Smooth muscle cell (in vitro differentiated cells): ENCODE data around the gene HOXA9. TPM values are rescaled to one million over a fixed set of nuclear protein-coding genes. Genes with fewer than 3 reads are reported as not detected.
A peak's percentile ranks its signal among the peaks of the same experiment; 100 is the strongest.

Experiments
- DNase-seq: peaks from one replicate; lab custom pipeline; 2025; ENCODE audit not compliant: unreplicated experiment; lab: John Stamatoyannopoulos, UW
- H2AFZ ChIP-seq: fragments of 200-600 bp; sonication (generic); 2 replicates; pipeline ENCODE4 v1.6.0; 2016; ENCODE audit warnings: antibody characterized with exemption, low read depth, mild to moderate bottlenecking
- H3F3A ChIP-seq: fragments of 200-600 bp; sonication (generic); 2 replicates; pipeline ENCODE4 v1.6.0; 2017; ENCODE audit warnings: antibody characterized with exemption, low read depth
- H3K27ac ChIP-seq: fragments of 200-600 bp; sonication (generic); 2 replicates; pipeline ENCODE4 v1.5.1; 2016; ENCODE audit warnings: low read depth, mild to moderate bottlenecking
- H3K27me3 ChIP-seq: fragments of 200-600 bp; sonication (generic); 2 replicates; pipeline ENCODE4 v1.6.1; 2016; ENCODE audit warnings: low read depth, mild to moderate bottlenecking
- H3K36me3 ChIP-seq: fragments of 200-600 bp; sonication (generic); 2 replicates; pipeline ENCODE4 v1.5.1; 2016; ENCODE audit warnings: low read depth
- H3K4me1 ChIP-seq: fragments of 200-600 bp; sonication (generic); 2 replicates; pipeline ENCODE4 v1.5.1; 2016; ENCODE audit warnings: low read depth
- H3K4me2 ChIP-seq: fragments of 200-600 bp; sonication (generic); 2 replicates; pipeline ENCODE4 v1.6.0; 2016; ENCODE audit warnings: mild to moderate bottlenecking
- H3K4me3 ChIP-seq: fragments of 200-600 bp; sonication (generic); 2 replicates; pipeline ENCODE4 v1.5.1; 2016; ENCODE audit warnings: mild to moderate bottlenecking
- H3K79me2 ChIP-seq: fragments of 200-600 bp; sonication (generic); 2 replicates; pipeline ENCODE4 v1.6.0; 2016; ENCODE audit warnings: low read depth, mild to moderate bottlenecking
- H3K9ac ChIP-seq: fragments of 200-600 bp; sonication (generic); 2 replicates; pipeline ENCODE4 v1.6.0; 2016; ENCODE audit warnings: low read depth
- H3K9me3 ChIP-seq: fragments of 200-600 bp; sonication (generic); replicated peaks from 2 replicates; pipeline ENCODE4 v1.5.1; 2016; ENCODE audit warnings: low read depth
- H4K20me1 ChIP-seq: fragments of 200-600 bp; sonication (generic); 2 replicates; pipeline ENCODE4 v1.6.0; 2016; ENCODE audit warnings: low read depth
- CTCF ChIP-seq: fragments of 200-600 bp; sonication (generic); IDR thresholded peaks from 2 replicates; pipeline ENCODE4 v1.5.1; 2017; ENCODE audit warnings: borderline replicate concordance, mild to moderate bottlenecking, antibody characterized with exemption; ENCODE audit not compliant: insufficient read depth, poor library complexity, severe bottlenecking
- WGBS: methylation state at CpG from one replicate; pipeline ENCODE4 v1.1.7; 2016; ENCODE audit warnings: low lambda C conversion rate; 5-methylcytosine and 5-hydroxymethylcytosine counted together
- polyA plus RNA-seq: library from polyadenylated mRNA; unstranded; fragments of >200 nt; fragmentation: Nextera tagmentation; extraction: Ambion mirVana; gene quantifications from 2 replicates; pipeline ENCODE4 v1.2.1, GENCODE V29; 2016
- total RNA-seq: library from RNA; depleted of rRNA; stranded (reverse); fragments of >200 nt; gene quantifications from 2 replicates; pipeline ENCODE4 v1.2.3, GENCODE V29; 2014

Gene HOXA9
- total and polyA plus RNA-seq, 2 experiments from 2014 or later = 12.6 to 35.8 TPM

- H4K20me1 ChIP-seq = no peaks in the 10 kb centered on the region
- H3K36me3 ChIP-seq = no peaks in the 10 kb centered on the region
- H3K4me1 ChIP-seq = peaks cover 7% of the 10 kb centered on the region
- H3K27me3 ChIP-seq = peaks cover 100% of the 10 kb centered on the region
- H3K9ac ChIP-seq = no peak overlapping the region
- H3K9me3 ChIP-seq = no peaks in the 10 kb centered on the region
- peak overlapping the region; percentile 88 for H3K4me2 ChIP-seq
- no peak for DNase-seq
- peak overlapping the region; percentile 94 for H2AFZ ChIP-seq
- WGBS = 19% methylated on average over 12 of the region's 12 CpGs
- H3K79me2 ChIP-seq = no peaks in the 10 kb centered on the region
- no peak for TF ChIP-seq CTCF
- H3K27ac ChIP-seq = no peak overlapping the region
- H3F3A ChIP-seq = no peaks in the 10 kb centered on the region
- peak overlapping the region; percentile 60 for H3K4me3 ChIP-seq
Observed at GRCh38 chr7:27131390-27131819, 33.9 kb downstream of the HOXA9 start.

- Histone ChIP-seq H3K27me3 (peaks cover 100% of the 10 kb centered on the region), H3K27ac (no peak within 1 kb of the TSS), H3K4me2 (peak within 1 kb of the TSS; percentile 88), H2AFZ (peak within 1 kb of the TSS; percentile 94), H3K4me1 (peaks cover 7% of the 10 kb centered on the region), H3K9me3 (no peaks in the 10 kb centered on the region), H4K20me1 (no peaks in the 10 kb centered on the region), H3K36me3 (no peaks in the 10 kb centered on the region), H3K4me3 (peak within 1 kb of the TSS; percentile 60), H3F3A (no peaks in the 10 kb centered on the region), H3K9ac (no peak within 1 kb of the TSS), H3K79me2 (no peaks in the 10 kb centered on the region)
- no peak for TF ChIP-seq CTCF
- no peak for DNase-seq
- WGBS = under 1% methylated on average over 29 of the region's 67 CpGs
Observed at GRCh38 chr7:27130540-27131389, 34.6 kb downstream of the HOXA9 start, which contains the start of gene HOXA4. TSS of gene HOXA4 (minus strand) at chr7:27130757. CDS start at chr7:27130733, 24 bp downstream.

GRCh38 chr7:27129729-27130539 is 35.4 kb downstream of the HOXA9 start:
- H3K79me2 ChIP-seq = no peaks in the 10 kb centered on the region
- peaks cover 7% of the 10 kb centered on the region for H3K4me1 ChIP-seq
- no peak overlapping the region for H3K27ac ChIP-seq
- H3K9me3 ChIP-seq = no peaks in the 10 kb centered on the region
- peak overlapping the region; percentile 88 for H3K4me2 ChIP-seq
- H3F3A ChIP-seq = no peaks in the 10 kb centered on the region
- peaks cover 100% of the 10 kb centered on the region for H3K27me3 ChIP-seq
- no peak for DNase-seq
- H3K4me3 ChIP-seq = peak overlapping the region; percentile 60
- no peaks in the 10 kb centered on the region for H3K36me3 ChIP-seq
- WGBS = 2% methylated on average over 37 of the region's 72 CpGs
- H3K9ac ChIP-seq = no peak overlapping the region
- no peak for TF ChIP-seq CTCF
- no peaks in the 10 kb centered on the region for H4K20me1 ChIP-seq
- no peak overlapping the region for H2AFZ ChIP-seq
